HepG2 (cell line): Measurements from ENCODE around the gene SLIT3. TPM values are rescaled to one million over a fixed set of nuclear protein-coding genes. Genes with fewer than 3 reads are reported as not detected.

ENCODE experiments used
- ATAC-seq: fragments of 200-7000 bp; cut with Tn5 transposase; 3 replicates; pipeline ENCODE4 v1.9.1; 2020; ENCODE audit warnings: mild to moderate bottlenecking, moderate library complexity
- BruUV-seq: library from RNA; stranded (reverse); fragments of 400-500 nt; replicated peaks from 2 replicates; lab custom pipeline; 2021; lab: Mats Ljungman, UMichigan
- CTCF ChIA-PET: fragments of 300-600 bp; formaldehyde crosslinking; extraction: SDS; loops from one replicate; lab custom pipeline; 2021; ENCODE audit warnings: low total read pairs, inconsistent platforms, low intra/inter-chr PET ratio; lab: Yijun Ruan, JAX
- POLR2A ChIA-PET: fragments of 350-600 bp; sonication (Branson Sonifier 250); formaldehyde crosslinking; loops from one replicate; lab custom pipeline; 2020; ENCODE audit warnings: antibody characterized with exemption, inconsistent platforms; lab: Yijun Ruan, JAX
- DNase-seq: peaks from one replicate; pipeline ENCODE4 v3.0.0-alpha.2; 2015; ENCODE audit warnings: low spot score
- FAIRE-seq: peaks from 3 replicates; lab custom pipeline; 2011; peaks lifted over from hg19 to GRCh38; lab: Jason Lieb, UNC
- H2AFZ ChIP-seq: one replicate; pipeline ENCODE4 v1.6.1; 2011; ENCODE audit warnings: low read length, inconsistent platforms
- H3K27ac ChIP-seq: fragments of 300-600 bp; 3 replicates; pipeline ENCODE4 v1.8.0; 2011; ENCODE audit warnings: mixed run types, mild to moderate bottlenecking, mixed read lengths, low read length, inconsistent platforms; ENCODE audit not compliant: insufficient read depth; ENCODE audit errors: extremely low read length
- H3K27me3 ChIP-seq, 2 experiments: fragments of 200-600 bp in 1 of 2; 2 replicates in 1 of 2; 3 replicates in 1 of 2; pipeline versions ENCODE4 v1.6.0 to v1.8.0; 2011; ENCODE audit warnings: low read length in 2 of 2, mild to moderate bottlenecking in 2 of 2, moderate library complexity in 2 of 2, inconsistent platforms in 1 of 2; ENCODE audit not compliant: insufficient read depth in 2 of 2, control insufficient read depth in 1 of 2
- H3K36me3 ChIP-seq, 2 experiments: fragments of 200-600 bp in 1 of 2; replicated peaks in 1 of 2; 2 replicates in 1 of 2; 3 replicates in 1 of 2; pipeline versions ENCODE4 v1.5.1 to v1.8.0; 2011; ENCODE audit warnings: low read length in 2 of 2, inconsistent platforms in 1 of 2; ENCODE audit not compliant: insufficient read depth in 2 of 2, control insufficient read depth in 1 of 2
- H3K4me1 ChIP-seq: 2 replicates; pipeline ENCODE4 v1.5.1; 2012; ENCODE audit warnings: low read length, inconsistent platforms; ENCODE audit not compliant: insufficient read depth
- H3K4me2 ChIP-seq: 2 replicates; pipeline ENCODE4 v1.6.0; 2011; ENCODE audit warnings: low read depth, low read length, inconsistent platforms
- H3K4me3 ChIP-seq, 3 experiments: fragments of 200-600 bp in 1 of 3; sonication (generic), shearing (Covaris generic) in 1 of 3; replicated peaks in 1 of 3; 2 replicates each; pipeline ENCODE4 v1.5.1; 2011 to 2016; ENCODE audit warnings: low read length in 3 of 3, inconsistent platforms in 2 of 3, low read depth in 2 of 3, mild to moderate bottlenecking in 2 of 3, control low read depth in 1 of 3, mixed read lengths in 1 of 3; ENCODE audit not compliant: insufficient read depth in 1 of 3
- H3K79me2 ChIP-seq: one replicate; pipeline ENCODE4 v1.6.1; 2011; ENCODE audit warnings: low read length, inconsistent platforms; ENCODE audit not compliant: insufficient read depth
- H3K9ac ChIP-seq: 2 replicates; pipeline ENCODE4 v1.6.0; 2011; ENCODE audit warnings: mild to moderate bottlenecking, low read depth, low read length, inconsistent platforms; ENCODE audit not compliant: insufficient read depth
- H3K9me3 ChIP-seq: 2 replicates; pipeline ENCODE4 v1.5.1; 2012; ENCODE audit warnings: mild to moderate bottlenecking, low read length
- H4K20me1 ChIP-seq: 2 replicates; pipeline ENCODE4 v1.6.0; 2011; ENCODE audit warnings: inconsistent platforms, mild to moderate bottlenecking, low read length, moderate library complexity; ENCODE audit not compliant: insufficient read depth
- EED ChIP-seq: sonication (generic); formaldehyde crosslinking; IDR thresholded peaks from 2 replicates; pipeline ENCODE4 v1.5.0; 2020; ENCODE audit warnings: mild to moderate bottlenecking, missing genetic modification reagents
- GTF2F1 ChIP-seq: fragments of 150-350 bp; IDR thresholded peaks from 2 replicates; pipeline ENCODE4 v1.6.1; 2014; ENCODE audit warnings: low read length
- HDAC2 ChIP-seq: sonication (generic); formaldehyde crosslinking; IDR thresholded peaks from 2 replicates; pipeline ENCODE4 v1.4.0; 2020; ENCODE audit warnings: missing genetic modification reagents
- MXI1 ChIP-seq: IDR thresholded peaks from 3 replicates; pipeline ENCODE4 v1.6.1; 2012; ENCODE audit warnings: low read depth, low read length, inconsistent platforms, borderline replicate concordance
- POLR2AphosphoS5 ChIP-seq: IDR thresholded peaks from 2 replicates; pipeline ENCODE4 v1.6.1; 2012; ENCODE audit warnings: low read depth, low read length
- SNRNP70 ChIP-seq: fragments of 200-400 bp; formaldehyde crosslinking; IDR thresholded peaks from 2 replicates; pipeline ENCODE4 v1.6.1; 2017; ENCODE audit warnings: mild to moderate bottlenecking, low read depth, low read length, moderate library complexity
- SYNCRIP ChIP-seq: fragments of 200-400 bp; formaldehyde crosslinking; IDR thresholded peaks from 2 replicates; pipeline ENCODE4 v1.6.1; 2018; ENCODE audit warnings: mild to moderate bottlenecking, low read depth, low read length; ENCODE audit not compliant: insufficient read depth
- ZMAT3 ChIP-seq: sonication (generic); formaldehyde crosslinking; conservative IDR thresholded peaks from 2 replicates; pipeline ENCODE4 v1.7.0; 2021; ENCODE audit warnings: missing genetic modification reagents
- ZNF329 ChIP-seq: sonication (generic); formaldehyde crosslinking; IDR thresholded peaks from 2 replicates; pipeline ENCODE4 v1.9.0; 2021; ENCODE audit warnings: low read depth, mild to moderate bottlenecking, missing genetic modification reagents
- ZNF703 ChIP-seq: sonication (generic); formaldehyde crosslinking; IDR thresholded peaks from 2 replicates; pipeline ENCODE4 v1.5.1; 2020; ENCODE audit warnings: missing genetic modification reagents, mild to moderate bottlenecking, moderate library complexity, borderline replicate concordance
- WGBS: methylation state at CpG from one replicate; pipeline ENCODE4 v1.1.6; 2017; ENCODE audit warnings: low lambda C conversion rate; 5-methylcytosine and 5-hydroxymethylcytosine counted together
- in situ Hi-C: cut with HindIII; loops from 2 replicates; pipeline ENCODE4 v1.10.0; 2017; ENCODE audit warnings: low pct_unique_long_range_greater_than_20kb; ENCODE audit not compliant: extremely low pct_ligation_motif_present
- intact Hi-C: fragments of 100-400 bp; cut with micrococcal nuclease; formaldehyde crosslinking; loops from one replicate; pipeline ENCODE4 v1.10.0; 2022; ENCODE audit not compliant: unreplicated experiment
- polyA plus RNA-seq, 8 experiments: library from polyadenylated mRNA; depleted of rRNA in 3 of 8; stranded (reverse) in 7 of 8; unstranded in 1 of 8; fragments of >200 nt; fragmentation: Illumina TruSeq in 4 of 8; extraction: Trizol in 4 of 8; gene quantifications; 2 replicates each; pipeline versions ENCODE4 v1.2.1 to v1.2.3, GENCODE V29; 2011 to 2016; ENCODE audit warnings: low read depth in 4 of 8, missing spikeins in 1 of 8, mixed read lengths in 1 of 8; ENCODE audit not compliant: insufficient read depth in 1 of 8
- total RNA-seq, 5 experiments: library from RNA; depleted of rRNA; stranded (reverse); fragments of >200 nt; fragmentation: Illumina TruSeq; extraction: Trizol; gene quantifications; 2 replicates each; pipeline ENCODE4 v1.2.3, GENCODE V29; 2016; ENCODE audit warnings: low read depth in 1 of 5
- TF ChIP-seq, protein P1 (sequence below): sonication (generic); formaldehyde crosslinking; IDR thresholded peaks from 2 replicates; pipeline ENCODE4 v1.5.0; 2020; ENCODE audit warnings: missing genetic modification reagents, mild to moderate bottlenecking, borderline replicate concordance
- TF ChIP-seq, protein P2 (sequence below): sonication (generic); formaldehyde crosslinking; IDR thresholded peaks from 2 replicates; pipeline ENCODE4 v1.4.0; 2020; ENCODE audit warnings: mild to moderate bottlenecking, missing genetic modification reagents
- TF ChIP-seq, protein P3 (sequence below): sonication (generic); formaldehyde crosslinking; IDR thresholded peaks from 2 replicates; pipeline ENCODE4 v1.5.0; 2020; ENCODE audit warnings: missing genetic modification reagents, mild to moderate bottlenecking, borderline replicate concordance

SLIT3 gene
- total and polyA plus RNA-seq, 2 of the 13 experiments (the other 11 are each of a cell fraction or from before 2014, with no cell fraction given): not detected

DNA sequence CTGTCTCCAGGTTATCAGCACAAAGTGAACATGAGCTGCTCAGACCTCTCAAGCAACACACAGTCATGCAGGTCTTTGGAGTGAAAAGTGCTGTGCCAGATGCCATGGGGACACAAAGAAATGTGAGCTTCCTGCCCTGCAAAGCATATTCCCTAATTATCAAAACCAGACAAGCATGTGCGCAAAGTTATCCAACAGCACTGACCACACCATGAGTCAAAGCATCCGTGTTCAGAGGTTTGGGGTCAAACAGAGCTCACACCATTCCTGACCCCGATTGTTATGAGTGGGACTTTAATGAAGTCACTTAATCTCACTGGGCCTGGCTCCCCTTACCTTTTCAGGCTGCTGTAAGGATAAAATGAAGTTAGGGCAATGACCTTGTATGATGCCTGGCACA is 138.5 kb downstream of the SLIT3 start:
- FAIRE-seq (no peak), DNase-seq (no peak), ATAC-seq (no peak)
- Histone ChIP-seq H3K4me2 (no peak overlapping the region), H3K27ac (no peak overlapping the region), H3K79me2 (no peaks in the 10 kb centered on the region), H3K4me1 (no peaks in the 10 kb centered on the region), H4K20me1 (no peaks in the 10 kb centered on the region), H3K27me3 (no peaks in the 10 kb centered on the region), H3K36me3 (no peaks in the 10 kb centered on the region), H2AFZ (no peak overlapping the region), H3K9ac (no peak overlapping the region), H3K4me3 (no peak overlapping the region), H3K9me3 (no peaks in the 10 kb centered on the region)
- TF ChIP-seq MXI1 (no peak), ZNF329 (CRISPR knock-in tag) (no peak), GTF2F1 (no peak), EED (no peak), ZMAT3 (CRISPR knock-in tag) (no peak), SYNCRIP (no peak), HDAC2 (CRISPR knock-in tag) (no peak), SNRNP70 (no peak), ZNF703 (CRISPR knock-in tag) (no peak), POLR2AphosphoS5 (no peak)
- TF ChIP-seq, protein P1, sequence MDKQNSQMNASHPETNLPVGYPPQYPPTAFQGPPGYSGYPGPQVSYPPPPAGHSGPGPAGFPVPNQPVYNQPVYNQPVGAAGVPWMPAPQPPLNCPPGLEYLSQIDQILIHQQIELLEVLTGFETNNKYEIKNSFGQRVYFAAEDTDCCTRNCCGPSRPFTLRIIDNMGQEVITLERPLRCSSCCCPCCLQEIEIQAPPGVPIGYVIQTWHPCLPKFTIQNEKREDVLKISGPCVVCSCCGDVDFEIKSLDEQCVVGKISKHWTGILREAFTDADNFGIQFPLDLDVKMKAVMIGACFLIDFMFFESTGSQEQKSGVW (CRISPR knock-in tag): no peak
- TF ChIP-seq, protein P2, sequence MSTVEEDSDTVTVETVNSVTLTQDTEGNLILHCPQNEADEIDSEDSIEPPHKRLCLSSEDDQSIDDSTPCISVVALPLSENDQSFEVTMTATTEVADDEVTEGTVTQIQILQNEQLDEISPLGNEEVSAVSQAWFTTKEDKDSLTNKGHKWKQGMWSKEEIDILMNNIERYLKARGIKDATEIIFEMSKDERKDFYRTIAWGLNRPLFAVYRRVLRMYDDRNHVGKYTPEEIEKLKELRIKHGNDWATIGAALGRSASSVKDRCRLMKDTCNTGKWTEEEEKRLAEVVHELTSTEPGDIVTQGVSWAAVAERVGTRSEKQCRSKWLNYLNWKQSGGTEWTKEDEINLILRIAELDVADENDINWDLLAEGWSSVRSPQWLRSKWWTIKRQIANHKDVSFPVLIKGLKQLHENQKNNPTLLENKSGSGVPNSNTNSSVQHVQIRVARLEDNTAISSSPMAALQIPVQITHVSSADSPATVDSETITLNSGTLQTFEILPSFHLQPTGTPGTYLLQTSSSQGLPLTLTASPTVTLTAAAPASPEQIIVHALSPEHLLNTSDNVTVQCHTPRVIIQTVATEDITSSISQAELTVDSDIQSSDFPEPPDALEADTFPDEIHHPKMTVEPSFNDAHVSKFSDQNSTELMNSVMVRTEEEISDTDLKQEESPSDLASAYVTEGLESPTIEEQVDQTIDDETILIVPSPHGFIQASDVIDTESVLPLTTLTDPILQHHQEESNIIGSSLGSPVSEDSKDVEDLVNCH: no peak
- TF ChIP-seq, protein P3, sequence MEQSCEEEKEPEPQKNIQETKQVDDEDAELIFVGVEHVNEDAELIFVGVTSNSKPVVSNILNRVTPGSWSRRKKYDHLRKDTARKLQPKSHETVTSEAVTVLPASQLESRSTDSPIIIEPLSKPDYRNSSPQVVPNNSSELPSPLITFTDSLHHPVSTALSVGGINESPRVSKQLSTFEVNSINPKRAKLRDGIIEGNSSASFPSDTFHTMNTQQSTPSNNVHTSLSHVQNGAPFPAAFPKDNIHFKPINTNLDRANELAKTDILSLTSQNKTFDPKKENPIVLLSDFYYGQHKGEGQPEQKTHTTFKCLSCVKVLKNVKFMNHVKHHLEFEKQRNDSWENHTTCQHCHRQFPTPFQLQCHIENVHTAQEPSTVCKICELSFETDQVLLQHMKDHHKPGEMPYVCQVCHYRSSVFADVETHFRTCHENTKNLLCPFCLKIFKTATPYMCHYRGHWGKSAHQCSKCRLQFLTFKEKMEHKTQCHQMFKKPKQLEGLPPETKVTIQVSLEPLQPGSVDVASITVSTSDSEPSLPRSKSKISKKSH (CRISPR knock-in tag): no peak
- intact Hi-C loops (no loop called here), in situ Hi-C loops (no loop called here)
- BruUV-seq: no TSS peak
- CTCF ChIA-PET: no interaction called here
- POLR2A ChIA-PET: no interaction called here
- WGBS: 40% methylated on average over 3 of the region's 3 CpGs
